ENCODE data around the gene DISP1.

The DISP1 gene, protein sequence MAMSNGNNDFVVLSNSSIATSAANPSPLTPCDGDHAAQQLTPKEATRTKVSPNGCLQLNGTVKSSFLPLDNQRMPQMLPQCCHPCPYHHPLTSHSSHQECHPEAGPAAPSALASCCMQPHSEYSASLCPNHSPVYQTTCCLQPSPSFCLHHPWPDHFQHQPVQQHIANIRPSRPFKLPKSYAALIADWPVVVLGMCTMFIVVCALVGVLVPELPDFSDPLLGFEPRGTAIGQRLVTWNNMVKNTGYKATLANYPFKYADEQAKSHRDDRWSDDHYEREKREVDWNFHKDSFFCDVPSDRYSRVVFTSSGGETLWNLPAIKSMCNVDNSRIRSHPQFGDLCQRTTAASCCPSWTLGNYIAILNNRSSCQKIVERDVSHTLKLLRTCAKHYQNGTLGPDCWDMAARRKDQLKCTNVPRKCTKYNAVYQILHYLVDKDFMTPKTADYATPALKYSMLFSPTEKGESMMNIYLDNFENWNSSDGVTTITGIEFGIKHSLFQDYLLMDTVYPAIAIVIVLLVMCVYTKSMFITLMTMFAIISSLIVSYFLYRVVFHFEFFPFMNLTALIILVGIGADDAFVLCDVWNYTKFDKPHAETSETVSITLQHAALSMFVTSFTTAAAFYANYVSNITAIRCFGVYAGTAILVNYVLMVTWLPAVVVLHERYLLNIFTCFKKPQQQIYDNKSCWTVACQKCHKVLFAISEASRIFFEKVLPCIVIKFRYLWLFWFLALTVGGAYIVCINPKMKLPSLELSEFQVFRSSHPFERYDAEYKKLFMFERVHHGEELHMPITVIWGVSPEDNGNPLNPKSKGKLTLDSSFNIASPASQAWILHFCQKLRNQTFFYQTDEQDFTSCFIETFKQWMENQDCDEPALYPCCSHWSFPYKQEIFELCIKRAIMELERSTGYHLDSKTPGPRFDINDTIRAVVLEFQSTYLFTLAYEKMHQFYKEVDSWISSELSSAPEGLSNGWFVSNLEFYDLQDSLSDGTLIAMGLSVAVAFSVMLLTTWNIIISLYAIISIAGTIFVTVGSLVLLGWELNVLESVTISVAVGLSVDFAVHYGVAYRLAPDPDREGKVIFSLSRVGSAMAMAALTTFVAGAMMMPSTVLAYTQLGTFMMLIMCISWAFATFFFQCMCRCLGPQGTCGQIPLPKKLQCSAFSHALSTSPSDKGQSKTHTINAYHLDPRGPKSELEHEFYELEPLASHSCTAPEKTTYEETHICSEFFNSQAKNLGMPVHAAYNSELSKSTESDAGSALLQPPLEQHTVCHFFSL (N-terminal part only)

GRCh38 chr1:222814536-222815439 lies at the start of gene DISP1:
TSS of gene DISP1 (plus strand) at chr1:222815039. CDS start at chr1:222942824, 127,785 bp downstream.
- DNase-seq (ENCODE audit: low spot score), result peak; percentile 70

DNA sequence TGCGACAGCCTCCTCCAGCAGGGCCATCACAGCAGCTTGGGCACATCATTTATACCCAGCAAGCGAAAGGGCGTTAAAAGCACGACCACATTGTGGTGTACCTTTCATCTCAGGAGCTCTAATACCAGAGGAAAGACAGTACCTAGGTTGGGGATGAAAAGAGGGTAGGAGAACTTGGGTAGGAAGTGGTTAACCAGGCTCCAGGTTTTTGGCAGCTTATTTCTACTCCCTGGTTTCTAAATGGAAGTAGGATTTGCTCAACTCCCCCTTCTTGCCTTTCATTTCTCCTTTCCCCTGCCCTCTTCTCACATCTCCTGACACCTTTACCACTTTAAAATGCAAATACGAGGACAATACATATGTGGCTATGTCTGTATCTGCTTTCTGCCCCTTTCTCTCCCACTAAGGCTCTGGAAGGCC lies 47.7 kb upstream of the DISP1 start:
- no peak for DNase-seq (ENCODE audit: low spot score)

DNA sequence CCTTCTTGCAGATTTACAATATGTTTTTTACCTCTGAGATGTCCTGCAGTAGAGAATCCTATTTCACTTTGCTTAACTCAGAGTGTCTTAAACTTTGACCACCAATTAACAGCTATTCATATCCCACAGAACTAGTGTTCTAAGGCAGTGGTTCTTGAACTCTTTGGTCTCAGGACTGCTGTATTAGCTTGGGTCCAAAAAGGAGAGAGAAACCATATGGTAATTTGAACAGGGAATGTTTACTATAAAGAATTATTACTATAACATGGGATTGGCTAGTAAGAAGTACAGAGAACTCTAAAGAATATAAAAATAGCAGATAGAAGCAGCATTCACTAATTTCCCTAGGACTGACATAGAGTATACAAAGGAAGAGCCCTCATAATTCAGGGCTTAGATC lies 46.2 kb upstream of the DISP1 start:
- no peak for DNase-seq (ENCODE audit: low spot score)

GRCh38 chr1:222769181-222769580 lies 45.7 kb upstream of the DISP1 start:
- DNase-seq (ENCODE audit: low spot score), result peak; percentile 21

DNA sequence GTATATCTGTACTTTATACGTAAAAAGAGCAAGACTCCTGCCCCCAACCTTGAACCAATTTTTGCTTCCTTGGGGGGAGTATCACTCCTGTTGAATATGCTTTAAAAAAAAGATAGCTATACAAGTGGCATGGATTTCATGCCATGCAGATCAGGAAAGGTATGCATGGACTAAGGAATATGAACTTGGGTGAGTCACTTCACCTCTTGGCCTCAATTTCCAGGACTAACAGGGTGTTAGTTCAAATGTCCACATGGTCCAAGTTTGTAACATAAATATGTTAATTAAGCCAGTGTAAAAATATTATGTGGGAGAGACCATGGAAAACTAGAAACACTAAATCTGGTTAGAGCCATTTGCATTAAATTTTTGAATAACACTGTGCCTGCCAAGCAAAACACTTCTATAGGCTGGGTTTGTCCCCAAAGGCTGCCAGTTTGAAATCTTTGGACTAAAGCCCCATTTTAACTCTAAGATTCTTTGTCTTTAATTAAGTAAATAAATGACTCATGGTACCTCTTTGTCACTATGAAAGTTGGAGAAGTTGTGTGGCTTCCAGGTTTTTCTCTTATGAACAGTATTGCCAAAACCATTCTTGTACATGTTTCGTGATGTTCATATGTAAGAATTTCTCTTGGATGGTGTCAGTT lies 44.7 kb upstream of the DISP1 start:
- DNase-seq (ENCODE audit: low spot score), result no peak

GRCh38 chr1:222772996-222773379 lies 41.9 kb upstream of the DISP1 start:
- DNase-seq (ENCODE audit: low spot score), result no peak

DNA sequence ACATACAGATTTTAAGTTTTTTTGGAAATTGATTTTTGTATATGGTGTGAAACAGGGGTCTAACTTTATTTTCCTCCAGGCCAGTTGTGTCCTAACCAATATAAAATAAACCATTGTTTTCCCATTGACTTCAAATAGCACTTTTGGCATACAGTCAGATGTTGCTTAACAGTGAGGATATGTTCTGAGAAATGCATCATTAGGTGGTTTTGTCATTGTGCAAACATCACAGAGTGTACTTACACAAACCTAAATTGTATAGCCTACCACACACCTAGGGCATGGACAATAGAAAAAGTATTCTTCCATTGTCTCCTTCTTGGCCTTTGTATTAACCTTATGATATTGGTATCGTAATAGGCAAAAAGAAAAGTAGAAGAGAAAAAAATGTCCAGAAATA lies 37.4 kb upstream of the DISP1 start:
- no peak for DNase-seq (ENCODE audit: low spot score)

- DNase-seq (ENCODE audit: low spot score), result no peak
Measured at GRCh38 chr1:222777977-222778376, 36.9 kb upstream of the DISP1 start.

DNA sequence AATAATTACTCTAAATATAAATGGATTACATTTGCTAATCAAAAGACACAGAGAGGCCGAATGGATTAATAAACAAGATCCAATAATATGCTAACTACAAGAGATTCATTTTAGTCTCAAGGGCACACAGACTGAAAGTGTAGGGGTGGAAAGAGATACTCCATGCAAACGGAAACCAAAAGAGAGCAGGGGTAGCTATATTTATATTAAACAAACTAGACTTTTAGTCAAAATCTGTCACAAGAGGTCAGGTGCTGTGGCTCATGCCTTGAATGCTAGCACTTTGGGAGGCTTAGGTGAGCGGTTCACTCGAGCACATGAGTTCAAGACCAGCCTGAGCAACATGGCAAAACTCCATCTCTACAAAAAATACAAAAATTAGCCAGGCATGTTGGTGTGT lies 33.6 kb upstream of the DISP1 start:
- DNase-seq (ENCODE audit: low spot score), result no peak

GRCh38 chr1:222783051-222783450 lies 31.8 kb upstream of the DISP1 start:
- no peak for DNase-seq (ENCODE audit: low spot score)

DNA sequence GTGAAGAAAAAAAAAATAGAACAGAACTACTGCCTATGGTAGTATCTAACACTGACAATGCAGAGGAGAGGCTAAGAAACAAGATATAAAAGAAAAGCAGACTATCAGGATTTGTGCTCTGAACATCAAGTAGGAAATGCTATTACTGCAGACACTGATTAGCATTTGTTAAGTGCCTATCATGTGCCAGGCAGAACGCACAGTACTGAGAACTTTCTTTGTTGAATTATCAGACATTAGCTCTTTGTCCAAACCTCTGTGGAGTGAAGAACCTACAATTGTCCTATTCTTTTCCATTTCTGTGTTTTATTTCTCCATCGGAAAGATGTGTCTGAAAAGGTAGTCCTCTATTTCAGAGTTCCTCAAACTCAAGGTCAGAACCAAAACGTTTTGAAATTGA lies 30.5 kb upstream of the DISP1 start:
- DNase-seq (ENCODE audit: low spot score), result no peak

DNA sequence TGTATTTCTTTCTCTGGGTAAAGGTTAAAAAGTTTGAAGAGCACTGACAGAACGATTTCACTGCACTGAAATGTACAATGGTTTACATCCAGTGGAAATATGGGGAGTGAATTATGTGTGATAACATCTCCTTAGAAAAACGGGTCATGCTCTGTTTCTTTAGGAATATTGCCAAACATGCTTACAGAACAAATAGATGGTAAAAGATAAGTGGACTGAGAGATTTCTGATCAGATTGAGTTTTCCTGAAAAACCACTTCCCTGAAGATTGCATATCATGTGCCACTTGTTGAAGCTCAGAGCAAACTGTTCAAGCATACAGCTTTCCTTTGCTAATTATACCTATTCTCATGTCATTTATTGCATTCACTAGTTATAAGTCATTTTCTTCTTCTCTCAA lies 29.9 kb upstream of the DISP1 start:
- DNase-seq (ENCODE audit: low spot score), result no peak

GRCh38 chr1:222785529-222785928 lies 29.3 kb upstream of the DISP1 start:
- DNase-seq (ENCODE audit: low spot score), result no peak

GRCh38 chr1:222786121-222786520 lies 28.7 kb upstream of the DISP1 start:
- no peak for DNase-seq (ENCODE audit: low spot score)

- no peak for DNase-seq (ENCODE audit: low spot score)
Measured at GRCh38 chr1:222787729-222788128, 27.1 kb upstream of the DISP1 start.

DNA sequence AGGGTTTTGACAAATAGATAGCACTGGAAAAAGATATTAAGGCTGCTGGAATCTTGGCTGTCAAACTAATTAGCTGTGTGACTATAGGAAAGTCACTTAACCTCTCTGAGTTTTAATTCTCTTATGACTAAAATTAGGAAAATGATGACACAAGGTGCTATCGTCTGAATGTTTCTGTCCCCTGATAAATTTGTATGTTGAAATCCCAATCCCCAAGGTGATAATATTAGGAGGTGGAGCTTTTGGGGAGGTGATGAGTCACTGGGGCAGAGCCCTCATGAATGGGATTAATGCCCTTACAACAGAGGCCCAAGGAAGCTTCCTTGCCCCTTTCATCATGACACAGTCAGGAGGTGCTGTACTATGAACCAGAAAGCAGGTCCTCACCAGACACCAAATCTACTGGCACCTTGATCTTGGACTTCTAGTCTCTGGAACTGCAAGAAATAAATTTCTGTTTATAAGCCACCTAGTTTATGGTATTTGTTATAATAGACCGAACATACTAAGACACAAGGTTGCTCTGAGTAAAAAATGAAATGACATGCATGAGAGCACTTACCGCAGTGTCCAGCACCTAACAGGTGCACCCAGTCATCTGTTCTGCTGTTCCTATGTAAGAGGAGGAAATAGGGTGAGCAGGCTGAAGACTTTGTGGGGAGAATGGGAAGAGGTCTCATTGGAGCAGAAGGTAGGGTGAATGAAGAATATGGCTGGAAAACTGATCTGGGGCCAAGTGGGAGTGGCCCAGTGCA lies 26.3 kb upstream of the DISP1 start:
- DNase-seq (ENCODE audit: low spot score), result no peak

DNA sequence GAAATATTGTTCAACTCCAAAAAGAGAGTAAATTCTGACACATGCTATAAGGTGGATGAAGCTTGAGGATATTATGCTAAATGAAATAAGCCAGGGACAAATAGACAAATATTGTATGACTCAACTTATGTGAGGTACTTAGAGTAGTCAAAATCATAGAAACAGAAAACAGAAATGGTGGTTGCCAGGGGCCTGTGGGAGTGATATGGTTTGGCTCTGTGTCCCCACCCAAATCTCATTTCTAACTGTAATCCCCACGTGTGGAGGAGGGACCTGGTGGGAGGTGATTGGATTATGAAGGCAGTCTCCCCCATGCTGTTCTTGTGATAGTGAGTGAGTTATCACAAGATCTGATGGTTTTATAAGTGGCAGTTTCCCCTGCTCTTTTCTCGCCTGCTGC lies 24.7 kb upstream of the DISP1 start:
- DNase-seq (ENCODE audit: low spot score), result no peak

- DNase-seq (ENCODE audit: low spot score), result no peak
Measured at GRCh38 chr1:222790520-222790919, 24.3 kb upstream of the DISP1 start.

DNA sequence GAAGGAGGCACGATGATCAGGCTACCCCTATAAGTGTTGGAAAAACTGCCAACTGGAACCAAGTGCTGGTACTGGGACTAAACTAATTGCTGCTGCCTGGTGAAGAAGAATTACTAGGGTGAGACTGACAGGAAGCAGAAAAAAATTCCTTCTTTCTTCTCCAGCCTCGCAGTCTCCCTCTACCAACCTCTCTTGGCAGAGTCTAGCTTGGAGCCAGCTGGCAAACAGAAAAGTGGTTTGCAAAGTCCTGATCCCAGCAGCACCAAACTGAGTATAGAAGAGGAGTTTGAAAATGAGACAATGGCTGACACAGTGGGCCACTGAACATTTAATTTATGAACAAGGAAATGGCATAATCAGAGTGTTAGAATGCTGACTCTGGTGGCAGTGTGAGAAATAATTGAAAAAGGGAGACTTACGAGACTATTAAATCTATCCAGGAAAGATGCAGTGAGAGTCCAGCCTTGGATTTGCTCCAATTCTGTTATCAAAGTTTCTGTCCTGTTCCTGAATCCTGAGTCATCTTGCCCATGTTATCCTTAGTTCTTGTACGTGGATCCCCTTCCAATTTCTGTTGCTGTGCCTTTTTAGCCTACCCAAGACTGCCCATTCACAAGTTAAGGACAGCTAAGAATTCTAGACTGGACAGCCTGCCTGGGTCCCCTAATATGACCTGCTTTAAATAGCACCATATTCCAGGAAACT lies 23.7 kb upstream of the DISP1 start:
- no peak for DNase-seq (ENCODE audit: low spot score)
